GM19468 (cell line): Measurements from ENCODE around the gene TBCK.
"Not testable (repeated sequence)": the region's sequence is repeated elsewhere in the genome, so short reads cannot be mapped to it uniquely, and the experiment has no call there.

Experiments used
- ATAC-seq: cut with Tn5 transposase; IDR thresholded peaks from one replicate; pipeline ENCODE4 v1.9.1; 2021; ENCODE audit warnings: mild to moderate bottlenecking, moderate library complexity, moderate number of reproducible peaks; ENCODE audit not compliant: unreplicated experiment; ENCODE audit errors: extremely low read depth

TBCK gene

GRCh38 chr4:106142616-106143127 is 173.3 kb downstream of the TBCK start:
- no peak for ATAC-seq

- no peak for ATAC-seq
These were observed 175.4 kb downstream of the TBCK start for GRCh38 chr4:106140601-106141000.

- ATAC-seq: no peak
These were observed 179.2 kb downstream of the TBCK start for GRCh38 chr4:106136777-106137331.

GRCh38 chr4:106132045-106132444 is 184.0 kb downstream of the TBCK start:
- ATAC-seq: no peak

- ATAC-seq: no peak
These were observed 189.9 kb downstream of the TBCK start for GRCh38 chr4:106126062-106126461.

- ATAC-seq: not testable (repeated sequence)
These were observed 196.0 kb downstream of the TBCK start for GRCh38 chr4:106119949-106120555.

- ATAC-seq: no peak
These were observed 200.0 kb downstream of the TBCK start for GRCh38 chr4:106116025-106116424.

GRCh38 chr4:106114270-106114669 is 201.7 kb downstream of the TBCK start:
- no peak for ATAC-seq

- ATAC-seq: not testable (repeated sequence)
These were observed 204.1 kb downstream of the TBCK start for GRCh38 chr4:106111778-106112469.

GRCh38 chr4:106109929-106110328 is 206.1 kb downstream of the TBCK start:
- no peak for ATAC-seq

GRCh38 chr4:106105697-106106096 is 210.3 kb downstream of the TBCK start:
- ATAC-seq: no peak

- ATAC-seq: no peak
These were observed 211.7 kb downstream of the TBCK start for GRCh38 chr4:106104276-106104675.

GRCh38 chr4:106096454-106096853 is 219.6 kb downstream of the TBCK start:
- no peak for ATAC-seq

GRCh38 chr4:106095408-106095807 is 220.6 kb downstream of the TBCK start:
- ATAC-seq: no peak

GRCh38 chr4:106092361-106093040 is 223.5 kb downstream of the TBCK start:
- ATAC-seq: no peak

GRCh38 chr4:106090826-106091225 is 225.2 kb downstream of the TBCK start:
- ATAC-seq: no peak

GRCh38 chr4:106083065-106083464 is 232.9 kb downstream of the TBCK start:
- no peak for ATAC-seq

- ATAC-seq: no peak
These were observed 235.6 kb downstream of the TBCK start for GRCh38 chr4:106080376-106080775.

GRCh38 chr4:106079616-106080015 is 236.4 kb downstream of the TBCK start:
- ATAC-seq: no peak

- no peak for ATAC-seq
These were observed 251.0 kb downstream of the TBCK start for GRCh38 chr4:106065018-106065417.

GRCh38 chr4:106063009-106063408 is 253.0 kb downstream of the TBCK start:
- no peak for ATAC-seq
